GM21737 (cell line): ENCODE data around the gene IGSF8.

Experiments used
- ATAC-seq: cut with Tn5 transposase; IDR thresholded peaks from one replicate; pipeline ENCODE4 v1.9.1; 2021; ENCODE audit warnings: mild to moderate bottlenecking, moderate library complexity; ENCODE audit not compliant: unreplicated experiment

The IGSF8 gene

GRCh38 chr1:160091666-160092223 is 6.7 kb downstream of the IGSF8 start:
- no peak for ATAC-seq

DNA sequence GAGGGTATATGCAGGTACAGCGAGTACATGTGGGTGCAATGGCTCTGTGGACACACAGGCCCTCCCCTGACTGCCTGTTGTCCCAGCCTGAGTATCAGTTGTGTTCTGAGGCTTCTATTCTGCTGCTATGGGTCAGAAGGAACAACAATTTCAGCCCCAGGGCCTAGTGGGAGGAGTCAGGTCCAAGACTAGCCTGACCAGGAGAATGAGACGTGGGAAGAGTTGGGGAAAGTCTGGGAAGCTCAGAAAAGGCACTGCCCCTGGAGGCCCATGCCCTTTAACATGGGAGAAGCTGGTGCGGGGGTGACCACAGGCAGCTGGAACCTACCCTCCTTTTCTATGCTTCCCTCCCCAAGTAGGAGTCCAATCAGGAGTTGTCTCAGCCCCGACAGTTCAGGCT is 7.7 kb downstream of the IGSF8 start:
- ATAC-seq = no peak

DNA sequence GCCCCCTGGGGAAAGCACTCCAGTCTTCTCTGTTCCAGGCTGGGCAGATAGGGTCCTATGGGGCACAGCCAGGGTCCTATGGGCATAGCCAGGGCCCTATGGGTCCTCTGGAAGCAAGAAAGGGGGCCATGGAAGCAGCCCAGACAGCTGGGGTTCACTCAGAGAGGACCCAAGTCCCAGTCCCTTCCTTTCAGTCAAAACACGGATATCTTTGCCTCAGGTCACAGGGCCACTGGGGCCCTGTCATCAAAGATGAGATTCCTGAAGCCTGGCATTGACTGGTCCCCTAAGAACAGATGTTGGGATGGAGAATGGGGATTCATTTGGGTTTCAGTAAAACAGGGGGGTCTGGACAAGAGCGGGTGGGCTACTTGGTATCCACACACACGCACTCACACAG is 8.5 kb downstream of the IGSF8 start:
- no peak for ATAC-seq

DNA sequence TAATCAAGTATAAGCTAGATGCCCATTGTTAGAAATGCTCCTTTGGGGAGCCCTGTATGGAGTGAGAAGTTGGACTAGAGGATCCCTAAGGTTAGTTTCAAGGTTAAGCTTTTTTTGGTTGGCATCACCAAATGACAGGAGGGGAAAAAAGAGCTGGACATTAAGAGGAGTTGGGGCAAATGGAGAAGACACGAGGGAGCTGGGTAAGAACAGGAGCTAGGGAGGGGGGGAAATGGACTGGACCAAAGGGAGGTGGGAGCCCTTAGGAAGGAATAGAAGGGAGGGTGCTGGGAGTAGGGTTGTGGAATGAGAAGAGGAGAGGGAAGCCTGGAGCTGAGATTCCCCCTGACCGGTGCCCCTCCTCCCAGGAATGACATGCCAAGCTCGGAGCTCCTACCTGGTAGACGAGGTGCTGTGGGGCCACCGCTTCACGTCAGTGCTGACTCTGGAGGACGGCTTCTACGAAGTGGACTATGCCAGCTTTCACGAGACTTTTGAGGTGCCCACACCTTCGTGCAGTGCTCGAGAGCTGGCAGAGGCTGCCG is 11.2 kb downstream of the IGSF8 start:
- ATAC-seq = no peak

DNA sequence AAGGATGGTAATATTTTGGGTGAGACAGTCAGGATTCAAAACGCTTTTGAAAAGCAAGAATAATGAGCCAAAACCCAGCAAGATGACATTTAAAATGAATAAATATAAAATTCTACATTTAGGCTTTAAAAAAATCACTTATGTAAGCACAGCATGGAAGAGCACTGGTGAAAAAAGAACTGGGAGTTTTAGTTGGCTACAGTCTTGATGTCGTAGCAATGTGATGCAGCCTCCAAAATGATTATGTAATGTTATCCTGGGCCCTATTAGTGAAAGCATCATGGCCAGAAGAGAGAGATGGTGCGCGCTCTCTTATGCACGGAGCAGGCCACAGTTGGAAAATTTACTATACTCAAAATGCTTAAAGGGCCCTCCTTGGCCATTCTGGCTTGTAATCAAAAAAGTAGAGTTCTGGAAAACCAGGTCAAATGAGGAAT is 11.9 kb downstream of the IGSF8 start:
- no peak for ATAC-seq

DNA sequence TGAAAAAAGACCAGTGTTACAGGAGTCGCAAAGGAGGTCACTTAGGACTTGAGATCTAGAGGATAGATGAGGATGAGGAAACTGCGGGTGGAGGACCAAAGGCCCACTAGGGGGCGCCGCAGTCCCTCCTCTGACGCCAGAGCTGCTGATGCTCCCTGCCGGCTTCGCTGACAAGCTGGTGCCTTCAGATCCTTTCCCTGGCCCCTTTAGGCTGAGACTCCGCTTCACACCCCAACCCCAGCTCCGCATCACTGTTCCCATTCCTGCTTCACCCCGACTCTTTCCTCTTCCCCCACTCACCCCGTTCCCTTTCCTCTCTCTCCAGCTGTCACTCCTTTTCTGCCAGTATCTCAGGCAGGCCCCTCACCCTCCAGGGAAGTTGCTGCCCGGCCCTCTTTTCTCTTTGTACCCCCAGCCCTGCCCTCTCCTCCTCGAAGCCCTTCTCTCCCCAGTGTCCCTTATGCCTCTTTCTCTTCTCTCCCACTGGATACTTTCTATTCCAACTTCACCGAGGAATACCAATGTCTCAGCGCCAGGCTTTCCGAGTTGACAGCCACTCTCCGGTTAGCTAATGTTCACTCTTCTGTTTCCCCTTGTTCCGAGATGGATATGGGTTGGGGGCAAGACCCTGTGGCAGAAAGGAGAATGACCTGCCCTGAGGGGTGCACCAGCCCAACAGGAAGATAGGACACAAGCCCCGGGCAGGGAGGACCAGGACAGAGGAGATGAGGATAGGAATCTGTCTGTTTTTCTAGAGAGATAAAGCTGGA is 12.5 kb downstream of the IGSF8 start:
- no peak for ATAC-seq

DNA sequence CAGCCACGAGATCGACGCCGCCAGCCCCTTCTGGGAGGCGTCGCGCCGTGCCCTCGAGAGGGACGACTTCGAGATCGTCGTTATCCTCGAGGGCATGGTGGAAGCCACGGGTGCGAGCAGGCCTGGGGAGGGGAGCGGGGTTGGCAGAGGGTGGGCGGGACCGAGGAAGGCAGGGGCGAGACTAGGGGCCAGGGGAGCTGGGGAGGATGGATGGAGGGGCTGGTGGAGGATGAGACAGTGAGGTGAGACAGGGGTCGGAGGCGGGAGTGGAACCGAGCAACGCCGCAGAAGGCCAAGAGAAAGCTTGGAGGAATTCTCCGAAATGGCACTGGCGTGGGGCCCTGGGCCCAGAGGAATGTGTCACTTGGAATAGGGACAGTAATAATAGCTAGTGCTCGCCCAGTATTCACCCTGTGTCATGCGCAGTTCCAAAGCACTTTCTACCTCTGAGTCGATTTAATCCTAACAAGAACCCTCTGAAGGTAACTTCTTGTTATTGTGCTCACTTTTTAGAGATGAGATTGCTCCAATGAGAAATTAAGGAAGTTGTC is 13.6 kb downstream of the IGSF8 start:
- no peak for ATAC-seq

DNA sequence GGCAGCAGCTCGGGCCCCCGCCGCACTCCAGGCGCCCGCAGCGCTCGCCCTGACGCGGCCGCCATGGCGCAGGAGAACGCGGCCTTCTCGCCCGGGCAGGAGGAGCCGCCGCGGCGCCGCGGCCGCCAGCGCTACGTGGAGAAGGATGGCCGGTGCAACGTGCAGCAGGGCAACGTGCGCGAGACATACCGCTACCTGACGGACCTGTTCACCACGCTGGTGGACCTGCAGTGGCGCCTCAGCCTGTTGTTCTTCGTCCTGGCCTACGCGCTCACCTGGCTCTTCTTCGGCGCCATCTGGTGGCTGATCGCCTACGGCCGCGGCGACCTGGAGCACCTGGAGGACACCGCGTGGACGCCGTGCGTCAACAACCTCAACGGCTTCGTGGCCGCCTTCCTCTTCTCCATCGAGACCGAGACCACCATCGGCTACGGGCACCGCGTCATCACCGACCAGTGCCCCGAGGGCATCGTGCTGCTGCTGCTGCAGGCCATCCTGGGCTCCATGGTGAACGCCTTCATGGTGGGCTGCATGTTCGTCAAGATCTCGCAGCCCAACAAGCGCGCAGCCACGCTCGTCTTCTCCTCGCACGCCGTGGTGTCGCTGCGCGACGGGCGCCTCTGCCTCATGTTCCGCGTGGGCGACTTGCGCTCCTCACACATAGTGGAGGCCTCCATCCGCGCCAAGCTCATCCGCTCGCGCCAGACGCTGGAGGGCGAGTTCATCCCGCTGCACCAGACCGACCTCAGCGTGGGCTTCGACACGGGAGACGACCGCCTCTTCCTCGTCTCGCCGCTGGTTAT is 14.2 kb downstream of the IGSF8 start:
- ATAC-seq = no peak

DNA sequence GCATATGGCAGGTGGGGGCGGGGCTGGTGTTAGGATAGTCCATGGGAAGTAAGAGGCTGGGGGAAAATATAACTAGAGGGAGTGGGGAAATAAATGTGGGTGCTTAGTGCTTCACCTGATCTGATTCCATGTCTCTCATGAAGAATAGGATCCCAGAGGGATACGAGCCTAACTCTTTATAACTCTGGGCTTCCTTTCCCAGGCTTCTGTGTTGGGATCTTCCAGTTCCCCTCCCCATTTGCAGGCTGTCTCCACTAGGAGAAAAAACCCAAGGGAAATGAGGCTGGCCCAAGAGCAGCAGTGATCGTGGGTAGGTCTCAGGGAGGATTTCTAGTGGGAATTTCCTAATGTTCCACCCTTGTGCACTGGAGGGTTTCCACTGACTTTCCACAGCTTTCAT is 15.5 kb downstream of the IGSF8 start:
- no peak for ATAC-seq

- no peak for ATAC-seq
Observed at GRCh38 chr1:160082487-160082886, 15.9 kb downstream of the IGSF8 start.

DNA sequence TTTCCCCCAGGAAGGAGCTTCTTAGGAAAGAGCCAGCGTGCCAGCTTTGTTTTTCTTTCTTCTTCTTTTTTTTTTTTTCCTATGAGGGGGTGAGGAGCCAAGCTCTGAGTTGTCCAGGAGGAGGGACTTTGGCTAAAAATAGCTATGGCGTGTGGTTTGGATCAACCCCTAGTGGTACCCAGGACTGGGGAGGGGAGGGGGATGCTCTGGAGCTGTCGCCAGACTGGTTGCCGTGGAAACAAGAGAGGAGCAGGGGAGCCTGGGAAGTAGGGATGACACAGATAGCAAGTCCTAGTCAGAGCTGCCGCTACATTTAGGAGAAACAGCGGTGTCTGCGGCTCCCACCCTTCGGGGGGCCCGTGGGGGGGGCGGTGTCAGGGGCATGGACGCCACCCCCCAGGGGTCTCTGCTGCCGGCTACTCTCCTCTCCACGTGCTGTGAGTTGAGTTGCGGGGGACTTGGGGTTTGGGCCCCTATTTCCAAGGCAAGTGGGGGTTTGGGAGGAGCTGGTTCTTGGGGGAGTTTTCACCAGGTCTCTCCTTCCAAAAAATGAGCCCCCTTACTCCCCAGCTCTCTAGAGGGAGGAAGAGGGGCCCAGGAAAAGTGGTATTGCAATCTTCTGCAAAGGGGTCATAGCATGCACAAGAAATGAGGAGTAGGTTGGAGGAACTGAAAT is 17.0 kb downstream of the IGSF8 start, which contains the start of gene KCNJ9:
KCNJ9 (plus strand) TSS at position 278 of the 676 bp plus-strand sequence. CDS start 2,493 bp downstream, outside the sequence.
- no peak for ATAC-seq

- ATAC-seq = no peak
Observed at GRCh38 chr1:160080381-160081100, 17.9 kb downstream of the IGSF8 start.

DNA sequence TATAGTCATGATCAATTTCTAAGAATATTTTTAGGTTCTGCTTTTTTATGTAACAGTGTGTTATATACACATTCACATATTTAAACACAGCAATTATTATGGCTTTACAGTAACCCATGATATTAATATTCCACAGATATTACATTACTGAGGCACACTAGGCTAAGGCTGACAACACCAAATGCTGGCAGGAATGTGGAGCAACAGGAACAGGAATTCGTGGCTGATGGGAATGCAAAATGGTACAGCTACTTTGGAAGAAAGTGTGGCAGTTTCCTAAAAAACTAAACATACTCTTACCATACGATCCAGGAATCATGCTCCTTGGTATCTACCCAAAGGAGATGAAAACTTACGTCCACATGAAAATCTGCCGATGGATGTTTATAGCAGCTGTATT is 19.0 kb downstream of the IGSF8 start:
- ATAC-seq = no peak

DNA sequence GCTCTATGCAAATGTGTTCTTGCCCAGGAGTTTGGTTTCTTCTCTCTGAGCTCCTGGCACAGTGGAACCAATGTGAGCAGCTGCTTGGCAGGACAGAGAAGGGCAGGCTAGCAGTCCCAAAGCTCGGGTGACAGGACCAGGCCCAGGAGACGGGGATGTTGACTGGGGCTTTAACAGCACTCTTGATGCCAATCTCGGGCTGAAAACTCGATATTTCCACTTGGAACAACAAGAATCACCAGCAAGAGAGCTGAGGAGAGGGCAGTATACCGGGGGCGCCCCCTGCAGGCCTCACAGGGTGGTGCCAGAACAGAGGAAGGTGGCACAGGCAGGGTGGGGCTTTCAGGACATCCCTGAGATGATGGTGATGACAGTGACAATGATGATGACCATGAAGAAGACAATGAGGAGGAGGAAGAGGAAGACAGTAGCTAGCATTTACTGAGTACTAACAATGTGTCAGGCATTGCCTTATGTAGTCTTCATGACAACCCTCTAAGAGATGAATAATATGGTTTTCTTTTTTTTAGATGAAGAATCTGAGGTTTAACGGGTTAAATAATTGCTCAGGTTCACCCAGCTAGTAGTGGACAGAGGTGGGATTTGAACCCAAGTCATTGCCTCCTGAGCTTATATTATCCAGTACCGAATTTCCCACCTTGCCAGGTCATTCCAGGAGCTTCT is 19.8 kb downstream of the IGSF8 start:
- ATAC-seq = no peak

DNA sequence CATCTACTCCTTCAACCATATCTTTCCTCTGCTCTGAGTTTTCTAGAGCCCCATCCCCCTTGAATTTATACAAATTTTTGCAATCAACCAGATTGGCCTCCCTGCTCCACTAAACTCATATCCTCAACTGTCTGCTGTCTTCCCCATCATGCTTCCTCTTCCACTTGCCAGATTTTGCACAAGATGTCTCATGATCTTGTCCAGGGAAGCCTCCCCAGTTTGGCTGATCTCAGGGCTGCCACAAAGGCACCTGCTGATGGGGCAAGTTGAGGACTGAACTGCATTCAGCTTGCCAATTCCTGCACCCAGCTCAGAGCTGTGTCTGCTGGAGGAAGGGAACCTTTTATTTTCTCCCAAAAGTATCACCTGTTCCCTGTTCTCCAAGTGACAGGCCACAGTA is 20.9 kb downstream of the IGSF8 start:
- ATAC-seq = no peak

GRCh38 chr1:160076295-160076694 is 22.1 kb downstream of the IGSF8 start:
- no peak for ATAC-seq

DNA sequence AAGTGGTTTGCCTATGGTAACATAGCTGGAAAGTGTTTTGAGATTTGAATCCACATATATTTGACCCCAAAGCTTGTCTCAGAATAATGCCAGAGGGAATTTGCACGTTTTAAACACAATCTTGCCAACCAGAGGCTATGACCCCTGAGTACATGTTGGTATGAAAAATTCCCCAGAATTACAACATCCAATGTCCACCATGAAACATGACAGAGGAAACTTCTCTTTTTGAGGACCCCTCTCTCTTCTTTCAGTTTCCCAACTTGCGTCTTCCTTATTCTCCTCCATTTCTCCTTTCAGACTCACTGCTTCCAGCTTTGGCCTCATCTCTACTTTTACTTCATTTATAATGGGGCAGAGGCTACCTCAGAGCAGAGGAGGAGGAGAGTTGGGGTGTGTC is 22.6 kb downstream of the IGSF8 start:
- no peak for ATAC-seq

DNA sequence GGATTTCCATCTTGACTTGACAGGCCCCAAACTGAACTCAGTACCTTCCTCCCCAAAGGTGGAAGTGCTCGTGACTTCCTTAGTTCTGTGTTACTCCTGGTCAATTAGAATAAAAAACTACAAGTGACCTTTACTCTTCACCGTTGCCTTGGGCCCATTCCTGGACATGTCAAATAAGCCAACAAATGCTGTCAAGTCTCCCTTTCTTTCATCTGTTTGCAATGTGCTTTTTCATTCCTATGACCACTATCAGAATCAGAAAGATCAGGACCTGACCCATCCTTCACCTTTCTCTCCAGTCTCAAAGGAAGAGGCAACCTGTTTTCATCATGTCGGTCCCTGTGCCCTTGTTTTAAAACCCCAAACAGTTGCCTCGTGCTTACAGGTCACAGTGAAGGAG is 23.6 kb downstream of the IGSF8 start:
- ATAC-seq = no peak

DNA sequence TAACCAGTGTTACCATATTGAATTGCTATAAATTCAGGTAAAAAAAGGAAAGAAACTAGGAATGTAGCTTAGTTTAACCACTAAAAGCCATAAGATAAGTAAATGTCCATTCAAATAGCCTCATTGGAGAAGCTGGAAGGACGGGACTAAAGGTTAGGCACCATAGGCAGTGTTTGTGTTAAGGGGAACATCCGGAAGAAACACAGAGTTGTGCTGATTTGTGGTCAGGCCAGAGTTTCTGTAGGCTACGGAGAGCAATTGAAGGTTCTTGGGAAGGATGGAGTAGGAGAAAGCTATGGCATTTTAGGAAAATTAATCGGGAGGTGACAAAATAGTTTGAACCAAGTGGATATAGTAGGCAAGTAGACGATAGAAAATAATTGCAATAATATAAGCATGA is 27.1 kb downstream of the IGSF8 start:
- ATAC-seq = no peak
